SK-N-SH treated with all-trans-retinoic acid at 6 μM for 48 hours (cell line): ENCODE results near the gene CES5A.

ENCODE experiments used
- ARNTL ChIP-seq: fragments of 450-650 bp; formaldehyde crosslinking; IDR thresholded peaks from 2 replicates; pipeline ENCODE4 v1.5.0; 2020; ENCODE audit warnings: low read depth, mild to moderate bottlenecking, moderate library complexity, borderline replicate concordance
- ESRRG ChIP-seq: fragments of 250-450 bp; sonication (Bioruptor Pico); IDR thresholded peaks from 2 replicates; pipeline ENCODE4 v1.6.1; 2021; ENCODE audit warnings: mild to moderate bottlenecking
- ISL1 ChIP-seq: fragments of 250-450 bp; sonication (Bioruptor Pico); IDR thresholded peaks from 2 replicates; pipeline ENCODE4 v2.1.2; 2022; ENCODE audit warnings: mild to moderate bottlenecking, moderate library complexity
- OSR1 ChIP-seq: fragments of 250-450 bp; sonication (Bioruptor Pico); IDR thresholded peaks from 2 replicates; pipeline ENCODE4 v1.8.0; 2022; ENCODE audit warnings: moderate library complexity, mild to moderate bottlenecking, inconsistent platforms
- TCF4 ChIP-seq: fragments of 250-450 bp; sonication (Bioruptor Pico); IDR thresholded peaks from 2 replicates; pipeline ENCODE4 v1.8.0; 2021; ENCODE audit warnings: mild to moderate bottlenecking, moderate library complexity, borderline replicate concordance
- ZC3H10 ChIP-seq: fragments of 250-450 bp; sonication (Bioruptor Pico); IDR thresholded peaks from 2 replicates; pipeline ENCODE4 v1.5.1; 2021; ENCODE audit warnings: mild to moderate bottlenecking, moderate library complexity
- ZFP3 ChIP-seq: fragments of 250-450 bp; sonication (Bioruptor Pico); IDR thresholded peaks from 2 replicates; pipeline ENCODE4 v1.5.0; 2020; ENCODE audit warnings: mild to moderate bottlenecking, moderate library complexity
- ZFP30 ChIP-seq: fragments of 450-650 bp; formaldehyde crosslinking; IDR thresholded peaks from 2 replicates; pipeline ENCODE4 v1.5.0; 2022; ENCODE audit warnings: mild to moderate bottlenecking, moderate library complexity
- ZNF70 ChIP-seq: fragments of 450-650 bp; formaldehyde crosslinking; IDR thresholded peaks from 2 replicates; pipeline ENCODE4 v1.5.0; 2020; ENCODE audit warnings: mild to moderate bottlenecking, moderate library complexity
- TF ChIP-seq, protein P1 (sequence below): fragments of 250-450 bp; sonication (Bioruptor Pico); IDR thresholded peaks from 2 replicates; pipeline ENCODE4 v1.8.0; 2020; ENCODE audit warnings: mild to moderate bottlenecking, moderate library complexity, borderline replicate concordance
- TF ChIP-seq, protein P2 (sequence below): fragments of 250-450 bp; sonication (Bioruptor Pico); IDR thresholded peaks from 2 replicates; pipeline ENCODE4 v1.5.0; 2020; ENCODE audit warnings: mild to moderate bottlenecking, moderate library complexity
- TF ChIP-seq, protein P3 (sequence below): fragments of 250-450 bp; sonication (Bioruptor Pico); IDR thresholded peaks from 2 replicates; pipeline ENCODE4 v1.8.0; 2021; ENCODE audit warnings: low read depth, mild to moderate bottlenecking, moderate library complexity, borderline replicate concordance
- TF ChIP-seq, protein P4 (sequence below): fragments of 250-450 bp; sonication (Bioruptor Pico); IDR thresholded peaks from 2 replicates; pipeline ENCODE4 v1.5.1; 2020; ENCODE audit warnings: low read depth, mild to moderate bottlenecking, moderate library complexity

DNA sequence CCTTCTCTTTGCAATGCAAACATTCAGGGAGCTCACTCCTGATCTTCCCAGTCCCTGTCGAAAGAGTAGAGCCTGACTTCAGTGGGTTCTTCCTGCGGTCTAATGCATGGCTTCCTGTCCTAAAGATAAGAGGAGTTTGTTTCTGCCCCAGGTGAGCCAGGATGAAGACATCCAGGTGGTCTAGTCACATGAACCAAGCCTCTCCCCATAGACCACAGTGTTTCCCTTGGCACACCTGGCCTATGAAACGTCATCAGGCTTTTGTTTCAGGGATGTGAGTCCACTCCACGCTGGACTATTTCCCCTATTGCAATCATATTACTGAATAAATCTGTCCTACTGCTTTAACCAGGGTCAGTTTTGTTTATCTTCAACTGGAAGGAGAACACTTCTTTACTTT lies 63.4 kb downstream of the CES5A start:
- TF ChIP-seq, protein P1, sequence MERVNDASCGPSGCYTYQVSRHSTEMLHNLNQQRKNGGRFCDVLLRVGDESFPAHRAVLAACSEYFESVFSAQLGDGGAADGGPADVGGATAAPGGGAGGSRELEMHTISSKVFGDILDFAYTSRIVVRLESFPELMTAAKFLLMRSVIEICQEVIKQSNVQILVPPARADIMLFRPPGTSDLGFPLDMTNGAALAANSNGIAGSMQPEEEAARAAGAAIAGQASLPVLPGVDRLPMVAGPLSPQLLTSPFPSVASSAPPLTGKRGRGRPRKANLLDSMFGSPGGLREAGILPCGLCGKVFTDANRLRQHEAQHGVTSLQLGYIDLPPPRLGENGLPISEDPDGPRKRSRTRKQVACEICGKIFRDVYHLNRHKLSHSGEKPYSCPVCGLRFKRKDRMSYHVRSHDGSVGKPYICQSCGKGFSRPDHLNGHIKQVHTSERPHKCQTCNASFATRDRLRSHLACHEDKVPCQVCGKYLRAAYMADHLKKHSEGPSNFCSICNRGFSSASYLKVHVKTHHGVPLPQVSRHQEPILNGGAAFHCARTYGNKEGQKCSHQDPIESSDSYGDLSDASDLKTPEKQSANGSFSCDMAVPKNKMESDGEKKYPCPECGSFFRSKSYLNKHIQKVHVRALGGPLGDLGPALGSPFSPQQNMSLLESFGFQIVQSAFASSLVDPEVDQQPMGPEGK (CRISPR knock-in tag), result no peak
- TF ChIP-seq OSR1 (CRISPR knock-in tag), result no peak
- TF ChIP-seq TCF4 (CRISPR knock-in tag), result no peak
- TF ChIP-seq ESRRG (CRISPR knock-in tag), result no peak
- no peak for TF ChIP-seq ZFP3 (CRISPR knock-in tag)
- TF ChIP-seq ZC3H10 (CRISPR knock-in tag), result no peak
- TF ChIP-seq ARNTL, result no peak
- no peak for TF ChIP-seq ISL1 (CRISPR knock-in tag)
- TF ChIP-seq, protein P2, sequence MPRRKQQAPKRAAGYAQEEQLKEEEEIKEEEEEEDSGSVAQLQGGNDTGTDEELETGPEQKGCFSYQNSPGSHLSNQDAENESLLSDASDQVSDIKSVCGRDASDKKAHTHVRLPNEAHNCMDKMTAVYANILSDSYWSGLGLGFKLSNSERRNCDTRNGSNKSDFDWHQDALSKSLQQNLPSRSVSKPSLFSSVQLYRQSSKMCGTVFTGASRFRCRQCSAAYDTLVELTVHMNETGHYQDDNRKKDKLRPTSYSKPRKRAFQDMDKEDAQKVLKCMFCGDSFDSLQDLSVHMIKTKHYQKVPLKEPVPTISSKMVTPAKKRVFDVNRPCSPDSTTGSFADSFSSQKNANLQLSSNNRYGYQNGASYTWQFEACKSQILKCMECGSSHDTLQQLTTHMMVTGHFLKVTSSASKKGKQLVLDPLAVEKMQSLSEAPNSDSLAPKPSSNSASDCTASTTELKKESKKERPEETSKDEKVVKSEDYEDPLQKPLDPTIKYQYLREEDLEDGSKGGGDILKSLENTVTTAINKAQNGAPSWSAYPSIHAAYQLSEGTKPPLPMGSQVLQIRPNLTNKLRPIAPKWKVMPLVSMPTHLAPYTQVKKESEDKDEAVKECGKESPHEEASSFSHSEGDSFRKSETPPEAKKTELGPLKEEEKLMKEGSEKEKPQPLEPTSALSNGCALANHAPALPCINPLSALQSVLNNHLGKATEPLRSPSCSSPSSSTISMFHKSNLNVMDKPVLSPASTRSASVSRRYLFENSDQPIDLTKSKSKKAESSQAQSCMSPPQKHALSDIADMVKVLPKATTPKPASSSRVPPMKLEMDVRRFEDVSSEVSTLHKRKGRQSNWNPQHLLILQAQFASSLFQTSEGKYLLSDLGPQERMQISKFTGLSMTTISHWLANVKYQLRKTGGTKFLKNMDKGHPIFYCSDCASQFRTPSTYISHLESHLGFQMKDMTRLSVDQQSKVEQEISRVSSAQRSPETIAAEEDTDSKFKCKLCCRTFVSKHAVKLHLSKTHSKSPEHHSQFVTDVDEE, result no peak
- TF ChIP-seq, protein P3, sequence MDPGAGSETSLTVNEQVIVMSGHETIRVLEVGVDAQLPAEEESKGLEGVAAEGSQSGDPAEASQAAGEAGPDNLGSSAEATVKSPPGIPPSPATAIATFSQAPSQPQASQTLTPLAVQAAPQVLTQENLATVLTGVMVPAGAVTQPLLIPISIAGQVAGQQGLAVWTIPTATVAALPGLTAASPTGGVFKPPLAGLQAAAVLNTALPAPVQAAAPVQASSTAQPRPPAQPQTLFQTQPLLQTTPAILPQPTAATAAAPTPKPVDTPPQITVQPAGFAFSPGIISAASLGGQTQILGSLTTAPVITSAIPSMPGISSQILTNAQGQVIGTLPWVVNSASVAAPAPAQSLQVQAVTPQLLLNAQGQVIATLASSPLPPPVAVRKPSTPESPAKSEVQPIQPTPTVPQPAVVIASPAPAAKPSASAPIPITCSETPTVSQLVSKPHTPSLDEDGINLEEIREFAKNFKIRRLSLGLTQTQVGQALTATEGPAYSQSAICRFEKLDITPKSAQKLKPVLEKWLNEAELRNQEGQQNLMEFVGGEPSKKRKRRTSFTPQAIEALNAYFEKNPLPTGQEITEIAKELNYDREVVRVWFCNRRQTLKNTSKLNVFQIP, result no peak
- no peak for TF ChIP-seq ZNF70 (CRISPR knock-in tag)
- no peak for TF ChIP-seq ZFP30 (CRISPR knock-in tag)
- TF ChIP-seq, protein P4, sequence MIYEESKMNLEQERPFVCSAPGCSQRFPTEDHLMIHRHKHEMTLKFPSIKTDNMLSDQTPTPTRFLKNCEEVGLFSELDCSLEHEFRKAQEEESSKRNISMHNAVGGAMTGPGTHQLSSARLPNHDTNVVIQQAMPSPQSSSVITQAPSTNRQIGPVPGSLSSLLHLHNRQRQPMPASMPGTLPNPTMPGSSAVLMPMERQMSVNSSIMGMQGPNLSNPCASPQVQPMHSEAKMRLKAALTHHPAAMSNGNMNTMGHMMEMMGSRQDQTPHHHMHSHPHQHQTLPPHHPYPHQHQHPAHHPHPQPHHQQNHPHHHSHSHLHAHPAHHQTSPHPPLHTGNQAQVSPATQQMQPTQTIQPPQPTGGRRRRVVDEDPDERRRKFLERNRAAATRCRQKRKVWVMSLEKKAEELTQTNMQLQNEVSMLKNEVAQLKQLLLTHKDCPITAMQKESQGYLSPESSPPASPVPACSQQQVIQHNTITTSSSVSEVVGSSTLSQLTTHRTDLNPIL (CRISPR knock-in tag), result no peak
